ENCODE data around the gene UBR2.
A peak's percentile ranks its signal among the peaks of the same experiment; 100 is the strongest.
"Not testable (repeated sequence)": the region's sequence is repeated elsewhere in the genome, so short reads cannot be mapped to it uniquely, and the experiment has no call there.

Gene UBR2

GRCh38 chr6:42555477-42556457 is 8.1 kb upstream of the UBR2 start:
- DNase-seq (ENCODE audit: low spot score) = no peak

GRCh38 chr6:42556462-42556861 is 7.4 kb upstream of the UBR2 start:
- DNase-seq (ENCODE audit: low spot score) = no peak

GRCh38 chr6:42559276-42559675 is 4.6 kb upstream of the UBR2 start:
- not testable (repeated sequence) for DNase-seq (ENCODE audit: low spot score)

GRCh38 chr6:42561986-42562385 is 1.8 kb upstream of the UBR2 start:
- DNase-seq (ENCODE audit: low spot score) = no peak

- peak; percentile 3 for DNase-seq (ENCODE audit: low spot score)
These were observed 932 bp upstream of the UBR2 start for GRCh38 chr6:42562788-42563405.

GRCh38 chr6:42564506-42564825 is 637 bp downstream of the UBR2 start:
- no peak for DNase-seq (ENCODE audit: low spot score)

GRCh38 chr6:42565823-42566613 is 2.2 kb downstream of the UBR2 start:
- DNase-seq (ENCODE audit: low spot score) = no peak

- DNase-seq (ENCODE audit: low spot score) = no peak
These were observed 2.9 kb downstream of the UBR2 start for GRCh38 chr6:42566614-42567208.

- not testable (repeated sequence) for DNase-seq (ENCODE audit: low spot score)
These were observed 3.4 kb downstream of the UBR2 start for GRCh38 chr6:42567237-42567636.

- DNase-seq (ENCODE audit: low spot score) = no peak
These were observed 5.5 kb downstream of the UBR2 start for GRCh38 chr6:42569102-42570028.

- DNase-seq (ENCODE audit: low spot score) = no peak
These were observed 7.9 kb downstream of the UBR2 start for GRCh38 chr6:42571611-42572342.

GRCh38 chr6:42572523-42572922 is 8.7 kb downstream of the UBR2 start:
- no peak for DNase-seq (ENCODE audit: low spot score)

GRCh38 chr6:42576538-42576937 is 12.7 kb downstream of the UBR2 start:
- not testable (repeated sequence) for DNase-seq (ENCODE audit: low spot score)

GRCh38 chr6:42598300-42598699 is 34.5 kb downstream of the UBR2 start:
- DNase-seq (ENCODE audit: low spot score) = no peak

- no peak for DNase-seq (ENCODE audit: low spot score)
These were observed 35.7 kb downstream of the UBR2 start for GRCh38 chr6:42599558-42599957.

- DNase-seq (ENCODE audit: low spot score) = no peak
These were observed 40.3 kb downstream of the UBR2 start for GRCh38 chr6:42604150-42604549.

- DNase-seq (ENCODE audit: low spot score) = not testable (repeated sequence)
These were observed 40.9 kb downstream of the UBR2 start for GRCh38 chr6:42604699-42605098.

GRCh38 chr6:42610416-42610815 is 46.6 kb downstream of the UBR2 start:
- no peak for DNase-seq (ENCODE audit: low spot score)

- no peak for DNase-seq (ENCODE audit: low spot score)
These were observed 51.7 kb downstream of the UBR2 start for GRCh38 chr6:42615518-42615917.

- DNase-seq (ENCODE audit: low spot score) = no peak
These were observed 52.9 kb downstream of the UBR2 start for GRCh38 chr6:42616716-42617115.

Measured in putamen (tissue), 1 donor.